Psoas muscle (tissue), 8 donors: Measurements from ENCODE around the gene BHLHE41. TPM values are rescaled to one million over a fixed set of nuclear protein-coding genes. Genes with fewer than 3 reads are reported as not detected.

ENCODE experiments used
- ATAC-seq, 4 donors: fragments of 200-7000 bp; cut with Tn5 transposase; one replicate each; pipeline ENCODE4 v1.9.1; 2020; ENCODE audit warnings: moderate library complexity in 3 of 4, mild to moderate bottlenecking in 2 of 4
- DNase-seq, 2 donors: peaks; one replicate each; pipeline ENCODE4 v3.0.0-alpha.2; 2020
- H3K27ac ChIP-seq: fragments of 200-600 bp; one replicate; pipeline ENCODE4 v1.8.0; 2022
- H3K27me3 ChIP-seq, 3 donors: fragments of 200-600 bp in 1 of 3; one replicate each; pipeline versions ENCODE4 v1.6.1 to v1.8.0; 2013 to 2022; ENCODE audit warnings: low read length in 2 of 3, mild to moderate bottlenecking in 2 of 3, moderate library complexity in 1 of 3; ENCODE audit not compliant: insufficient read depth in 3 of 3
- H3K36me3 ChIP-seq, 2 donors: fragments of 200-600 bp in 1 of 2; one replicate each; pipeline versions ENCODE4 v1.6.1 to v1.8.0; 2013 to 2022; ENCODE audit warnings: low read depth in 1 of 2, mild to moderate bottlenecking in 1 of 2, moderate library complexity in 1 of 2; ENCODE audit not compliant: insufficient read depth in 1 of 2
- H3K4me1 ChIP-seq: fragments of 200-600 bp; one replicate; pipeline ENCODE4 v1.8.0; 2022
- H3K4me3 ChIP-seq: fragments of 200-600 bp; one replicate; pipeline ENCODE4 v1.8.0; 2022; ENCODE audit warnings: mild to moderate bottlenecking
- H3K9me3 ChIP-seq: fragments of 200-600 bp; one replicate; pipeline ENCODE4 v1.8.0; 2022
- WGBS, 3 donors: extraction: QIAGEN DNeasy Blood & Tissue Kit; methylation state at CpG; one replicate each; pipeline versions ENCODE4 v1.1.6 to v1.1.7; 2013; 5-methylcytosine and 5-hydroxymethylcytosine counted together
- intact Hi-C, 2 donors: fragments of 100-400 bp; cut with DNase I; formaldehyde crosslinking; loops; one replicate each; pipeline versions ENCODE4 v1.11.0 to v1.14.2; 2022
- polyA plus RNA-seq, 3 donors: library from polyadenylated mRNA; stranded (reverse); fragments of 200-250 nt; gene quantifications; one replicate each; pipeline ENCODE4 v1.2.3, GENCODE V29; 2013
- total RNA-seq, 4 donors: library from RNA; stranded (reverse); fragmentation: NEBNext Ultra II Directional in 2 of 4; extraction: Animal tissue kit (Norgen Biotek cat#: 25700) in 2 of 4; gene quantifications; one replicate each; pipeline versions ENCODE4 v1.2.1 to v1.2.4, GENCODE V29; 2021 to 2023
- TF ChIP-seq, protein P1 (sequence below): fragments of 200-600 bp; IDR thresholded peaks from one replicate; pipeline ENCODE4 v1.8.0; 2022; ENCODE audit warnings: antibody characterized with exemption
- donor health status: healthy with polysubstance abuse.
- donor health status: DM: no; HTN: no; CAD: no; lungs with moderate emphysema.
- donor health status: Bipolar disorder and iron deficiency.
- donor health status: healthy.
- donor health status: DM: yes; HTN: yes; CAD: no.
- donor health status: DM: no; HTN: no; CAD: no.
- donor health status: DM: no; HTN: no; CAD: no.
- donor health status: DM: yes; HTN: yes; CAD: no.

BHLHE41 gene
- total and polyA plus RNA-seq, 7 donors = 7.4 to 41.5 (median 11.1) TPM

DNA sequence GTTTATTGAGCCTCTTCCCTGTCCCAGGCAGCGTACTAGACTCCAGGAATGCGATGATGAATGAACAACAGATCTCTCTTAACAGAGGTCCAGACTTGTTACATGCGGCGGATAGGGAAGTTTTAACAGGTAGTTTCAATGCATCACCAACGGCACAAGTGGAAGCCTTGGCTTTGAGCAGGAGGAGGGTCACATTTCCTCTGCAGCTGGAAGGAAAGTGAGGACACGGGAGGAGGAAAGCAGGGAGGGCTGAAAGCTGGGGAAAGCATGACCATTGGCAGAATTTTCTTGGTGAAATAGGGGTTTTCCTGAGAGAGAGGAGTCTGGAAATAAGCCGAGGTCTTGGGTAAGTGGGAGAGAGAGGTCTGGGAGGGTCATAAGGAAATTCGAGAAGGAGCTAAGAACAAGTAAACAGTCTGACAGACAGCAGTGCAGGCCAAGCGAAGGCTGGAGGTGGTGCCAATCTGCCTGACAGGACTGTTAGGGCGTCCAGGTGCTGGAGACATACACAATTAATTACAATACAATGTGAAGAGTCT is 15.4 kb downstream of the BHLHE41 start:
- ATAC-seq (peak in 3 of 4 donors; percentile 15 to 38 (median 26)), DNase-seq (peak; percentile 54 to 80)
- H3K36me3 ChIP-seq = no peaks in the 10 kb centered on the region
- H3K27ac ChIP-seq = peak overlapping the region; percentile 90
- no peaks in the 10 kb centered on the region for H3K9me3 ChIP-seq
- WGBS, 3 donors = 21 to 29% (median 23%) methylated on average over 10 of the region's 10 CpGs
- TF ChIP-seq, protein P1, sequence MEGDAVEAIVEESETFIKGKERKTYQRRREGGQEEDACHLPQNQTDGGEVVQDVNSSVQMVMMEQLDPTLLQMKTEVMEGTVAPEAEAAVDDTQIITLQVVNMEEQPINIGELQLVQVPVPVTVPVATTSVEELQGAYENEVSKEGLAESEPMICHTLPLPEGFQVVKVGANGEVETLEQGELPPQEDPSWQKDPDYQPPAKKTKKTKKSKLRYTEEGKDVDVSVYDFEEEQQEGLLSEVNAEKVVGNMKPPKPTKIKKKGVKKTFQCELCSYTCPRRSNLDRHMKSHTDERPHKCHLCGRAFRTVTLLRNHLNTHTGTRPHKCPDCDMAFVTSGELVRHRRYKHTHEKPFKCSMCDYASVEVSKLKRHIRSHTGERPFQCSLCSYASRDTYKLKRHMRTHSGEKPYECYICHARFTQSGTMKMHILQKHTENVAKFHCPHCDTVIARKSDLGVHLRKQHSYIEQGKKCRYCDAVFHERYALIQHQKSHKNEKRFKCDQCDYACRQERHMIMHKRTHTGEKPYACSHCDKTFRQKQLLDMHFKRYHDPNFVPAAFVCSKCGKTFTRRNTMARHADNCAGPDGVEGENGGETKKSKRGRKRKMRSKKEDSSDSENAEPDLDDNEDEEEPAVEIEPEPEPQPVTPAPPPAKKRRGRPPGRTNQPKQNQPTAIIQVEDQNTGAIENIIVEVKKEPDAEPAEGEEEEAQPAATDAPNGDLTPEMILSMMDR = no peak
- peaks cover 57% of the 10 kb centered on the region for H3K4me1 ChIP-seq
- no peaks in the 10 kb centered on the region for H3K27me3 ChIP-seq
- peak overlapping the region; percentile 8 for H3K4me3 ChIP-seq
- intact Hi-C loops = no loop called here

DNA sequence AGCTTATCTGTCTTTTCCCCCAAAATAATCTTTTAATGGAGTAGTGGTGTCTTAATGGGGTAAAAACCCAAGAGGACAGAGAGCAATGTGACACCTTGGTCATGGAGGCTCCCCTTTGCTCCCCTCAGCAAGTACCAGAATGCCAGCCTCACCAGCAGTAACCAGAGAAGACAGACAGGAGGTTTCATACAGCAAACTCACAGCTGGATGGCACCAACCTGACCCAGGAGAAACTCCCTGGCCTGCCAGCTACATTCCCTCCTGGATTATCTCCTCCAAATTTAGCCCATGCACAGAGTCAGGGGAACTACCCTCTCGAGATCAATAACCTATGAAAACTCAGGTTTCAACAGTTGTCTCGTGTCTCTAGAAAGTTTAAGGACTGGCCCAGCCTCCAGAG is 15.9 kb downstream of the BHLHE41 start:
- Histone ChIP-seq H3K36me3 (no peaks in the 10 kb centered on the region), H3K27ac (peak overlapping the region; percentile 90), H3K4me3 (peak overlapping the region; percentile 8), H3K4me1 (peaks cover 57% of the 10 kb centered on the region), H3K27me3 (no peaks in the 10 kb centered on the region), H3K9me3 (no peaks in the 10 kb centered on the region)
- intact Hi-C loops = no loop called here
- ATAC-seq (peak; percentile 50 to 80 (median 68)), DNase-seq (no peak)
- TF ChIP-seq, protein P1 = no peak
- WGBS, 3 donors = 17 to 23% (median 22%) methylated on average over 2 of the region's 2 CpGs

DNA sequence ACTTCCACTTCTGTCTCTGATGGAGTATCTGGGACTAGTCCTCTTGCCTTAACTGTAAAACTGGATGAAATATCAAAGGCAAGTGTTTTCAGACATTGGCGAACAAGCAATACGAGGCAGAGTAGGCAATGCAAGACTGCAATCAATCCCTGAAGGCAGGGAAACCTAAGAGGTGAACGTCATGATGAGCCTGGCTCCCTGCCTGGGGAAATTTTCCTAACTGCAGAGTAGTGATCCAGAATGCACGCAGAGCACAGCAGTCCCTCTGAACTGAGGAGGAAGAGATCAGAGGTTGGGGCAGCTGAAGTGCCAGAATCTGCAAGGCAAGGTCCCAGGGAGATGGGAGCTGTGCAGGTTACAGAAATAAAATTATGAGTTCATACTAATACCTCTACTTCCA is 18.5 kb downstream of the BHLHE41 start:
- intact Hi-C loops = no loop called here
- no peak overlapping the region for H3K4me3 ChIP-seq
- no peaks in the 10 kb centered on the region for H3K27me3 ChIP-seq
- WGBS, 3 donors = 22 to 25% (median 23%) methylated on average over 4 of the region's 4 CpGs
- peak overlapping the region; percentile 59 for H3K27ac ChIP-seq
- no peaks in the 10 kb centered on the region for H3K36me3 ChIP-seq
- peak; percentile 19 to 58 for DNase-seq
- H3K9me3 ChIP-seq = no peaks in the 10 kb centered on the region
- peak in 2 of 4 donors; percentile 24 to 50 for ATAC-seq
- H3K4me1 ChIP-seq = peaks cover 47% of the 10 kb centered on the region
- TF ChIP-seq, protein P1 = no peak

DNA sequence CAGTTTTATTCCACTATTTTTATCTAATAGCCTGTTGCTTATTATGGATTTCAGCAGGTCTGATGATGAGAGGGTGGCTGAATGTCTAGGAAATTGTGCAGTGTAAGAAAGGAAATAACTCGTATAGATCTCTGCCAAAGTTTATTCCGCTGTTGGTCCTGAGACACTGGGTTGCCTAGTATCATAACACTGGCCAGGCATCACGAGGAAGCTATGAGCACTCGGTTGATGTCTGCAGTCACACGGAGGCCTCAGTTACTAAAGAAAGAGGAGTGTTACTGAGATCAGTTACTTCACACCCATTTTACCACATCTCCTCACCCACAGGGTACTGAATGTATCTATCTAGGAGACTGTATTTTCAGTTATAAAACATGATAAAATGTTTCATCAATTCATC is 21.9 kb downstream of the BHLHE41 start:
- Histone ChIP-seq H3K27me3 (no peaks in the 10 kb centered on the region), H3K4me1 (peaks cover 24% of the 10 kb centered on the region), H3K9me3 (no peaks in the 10 kb centered on the region), H3K27ac (peak overlapping the region; percentile 38), H3K4me3 (no peak overlapping the region), H3K36me3 (no peaks in the 10 kb centered on the region)
- TF ChIP-seq, protein P1 = no peak
- intact Hi-C loops = loop anchor here in 1 of 2 donors (5.0 kb wide), 1 partner anchor 41 kb away; no protein-coding TSS in a partner anchor
- 20 to 34% (median 34%) methylated on average over 5 of the region's 5 CpGs for WGBS, 3 donors
- no peak for DNase-seq
- ATAC-seq = peak; percentile 38 to 93 (median 78)

DNA sequence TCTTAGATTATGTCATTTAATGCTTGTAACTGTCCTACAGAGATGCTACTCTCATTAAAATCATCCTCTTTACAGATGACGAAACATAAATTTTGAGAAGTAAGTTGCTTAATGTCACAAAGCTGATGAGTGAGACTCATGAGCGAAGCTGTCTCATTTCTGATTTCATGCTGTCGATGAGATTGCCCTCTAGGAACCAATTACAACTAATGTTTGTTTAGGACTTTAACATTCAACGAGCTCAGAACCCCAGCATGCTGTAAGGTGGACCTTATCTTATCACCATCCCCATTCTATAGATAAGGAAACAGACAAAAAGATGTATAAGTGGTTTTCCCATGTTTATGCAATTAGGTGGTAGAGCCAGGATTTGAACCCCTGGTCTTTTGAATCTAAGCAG is 23.1 kb downstream of the BHLHE41 start:
- no peak for DNase-seq
- H3K4me3 ChIP-seq = no peak overlapping the region
- no peaks in the 10 kb centered on the region for H3K9me3 ChIP-seq
- H3K36me3 ChIP-seq = no peaks in the 10 kb centered on the region
- TF ChIP-seq, protein P1 = no peak
- intact Hi-C loops = loop anchor here in 1 of 2 donors (5.0 kb wide), 1 partner anchor 39 kb away; no protein-coding TSS in a partner anchor
- H3K27ac ChIP-seq = no peak overlapping the region
- 67 to 78% (median 76%) methylated on average over 4 of the region's 4 CpGs for WGBS, 3 donors
- H3K4me1 ChIP-seq = peaks cover 22% of the 10 kb centered on the region
- no peak for ATAC-seq
- H3K27me3 ChIP-seq = no peaks in the 10 kb centered on the region
